Activated CD4-positive, alpha-beta memory T cell treated with anti-CD3 and anti-CD28 coated beads for 36 hours (primary cell): ENCODE measurements around the gene MSL3. TPM values are rescaled to one million over a fixed set of nuclear protein-coding genes. Genes with fewer than 3 reads are reported as not detected.

ENCODE experiments used
- CTCF ChIA-PET: fragments of 350-600 bp; sonication (Branson Sonifier 250); formaldehyde crosslinking; loops from one replicate; lab custom pipeline; 2021; ENCODE audit warnings: antibody characterized with exemption, inconsistent platforms; lab: Charles Lee
- POLR2A ChIA-PET: fragments of 350-600 bp; sonication (Branson Sonifier 250); formaldehyde crosslinking; loops from one replicate; lab custom pipeline; 2021; ENCODE audit warnings: antibody characterized with exemption; lab: Charles Lee
- DNase-seq: peaks from one replicate; pipeline ENCODE4 v3.0.0-alpha.2; 2020
- H3K27ac Mint-ChIP-seq: one replicate; pipeline ENCODE4 v1.8.0; 2021; ENCODE audit warnings: mixed read lengths
- H3K27me3 Mint-ChIP-seq: one replicate; pipeline ENCODE4 v1.8.0; 2021; ENCODE audit warnings: mixed read lengths
- H3K36me3 Mint-ChIP-seq: one replicate; pipeline ENCODE4 v1.8.0; 2021; ENCODE audit warnings: mixed read lengths
- H3K4me1 Mint-ChIP-seq: one replicate; pipeline ENCODE4 v1.8.0; 2021; ENCODE audit warnings: low read depth, mixed read lengths
- H3K4me3 Mint-ChIP-seq: one replicate; pipeline ENCODE4 v1.8.0; 2021; ENCODE audit warnings: mild to moderate bottlenecking, mixed read lengths
- H3K9me3 Mint-ChIP-seq: one replicate; pipeline ENCODE4 v1.8.0; 2021; ENCODE audit warnings: mixed read lengths
- intact Hi-C: fragments of 100-400 bp; cut with micrococcal nuclease; formaldehyde crosslinking; loops from one replicate; pipeline ENCODE4 v1.15.1; 2023
- total RNA-seq, 2 experiments: library from RNA; stranded (reverse); gene quantifications; one replicate each; pipeline ENCODE4 v1.2.3, GENCODE V29; 2021

MSL3 gene
- total RNA-seq, 2 experiments from 2014 or later = 45.3 to 47.0 TPM

- Mint-ChIP-seq H3K36me3 (peaks cover 52% of the 10 kb centered on the region), H3K4me1 (peaks cover 45% of the 10 kb centered on the region), H3K27ac (peak overlapping the region; percentile 99), H3K27me3 (no peaks in the 10 kb centered on the region), H3K4me3 (peak overlapping the region; percentile 86), H3K9me3 (no peaks in the 10 kb centered on the region)
- intact Hi-C loops = loop anchor here (5.0 to 10.0 kb wide), 3 partner anchors 646 to 1666 kb away; partner anchors contain the start of gene HCCS
- ChIA-PET POLR2A (no interaction called here), CTCF (no interaction called here)
- DNase-seq = peak; percentile 24
Measured at GRCh38 chrX:11760958-11761357, 2.9 kb downstream of the MSL3 start.

GRCh38 chrX:11764602-11765067 lies 6.6 kb downstream of the MSL3 start:
- H3K36me3 Mint-ChIP-seq = peaks cover 63% of the 10 kb centered on the region
- peak overlapping the region; percentile 89 for H3K27ac Mint-ChIP-seq
- DNase-seq = peak; percentile 23
- peaks cover 59% of the 10 kb centered on the region for H3K4me1 Mint-ChIP-seq
- intact Hi-C loops = loop anchor here (5.0 to 10.0 kb wide), 3 partner anchors 650 to 1670 kb away; partner anchors contain the start of gene HCCS
- peak overlapping the region; percentile 75 for H3K4me3 Mint-ChIP-seq
- no peaks in the 10 kb centered on the region for H3K9me3 Mint-ChIP-seq
- CTCF ChIA-PET = no interaction called here
- POLR2A ChIA-PET = no interaction called here
- H3K27me3 Mint-ChIP-seq = no peaks in the 10 kb centered on the region

- ChIA-PET POLR2A (no interaction called here), CTCF (interaction anchor here (0.8 to 2.4 kb wide), 3 partner anchors 8 to 22 kb away, joined by 5 to 10 read pairs (median 6); partner anchors contain the start of gene MSL3)
- peak overlapping the region; percentile 75 for H3K4me3 Mint-ChIP-seq
- DNase-seq = peak; percentile 16
- peak overlapping the region; percentile 89 for H3K27ac Mint-ChIP-seq
- intact Hi-C loops = loop anchor here (10.0 kb wide), 2 partner anchors 651 to 1671 kb away; partner anchors contain the start of gene HCCS
- no peaks in the 10 kb centered on the region for H3K9me3 Mint-ChIP-seq
- peaks cover 62% of the 10 kb centered on the region for H3K36me3 Mint-ChIP-seq
- H3K27me3 Mint-ChIP-seq = no peaks in the 10 kb centered on the region
- peaks cover 60% of the 10 kb centered on the region for H3K4me1 Mint-ChIP-seq
Measured at GRCh38 chrX:11765449-11765848, 7.4 kb downstream of the MSL3 start.

GRCh38 chrX:11766487-11766886 lies 8.4 kb downstream of the MSL3 start:
- Mint-ChIP-seq H3K27me3 (no peaks in the 10 kb centered on the region), H3K9me3 (no peaks in the 10 kb centered on the region), H3K4me3 (peak overlapping the region; percentile 43), H3K36me3 (peaks cover 56% of the 10 kb centered on the region), H3K4me1 (peaks cover 67% of the 10 kb centered on the region), H3K27ac (peak overlapping the region; percentile 83)
- peak; percentile 33 for DNase-seq
- intact Hi-C loops = loop anchor here (10.0 kb wide), 2 partner anchors 652 to 1672 kb away; partner anchors contain the start of gene HCCS
- POLR2A ChIA-PET = no interaction called here
- CTCF ChIA-PET = interaction anchor here (1.1 to 2.4 kb wide), 4 partner anchors 9 to 27 kb away, joined by 3 to 10 read pairs (median 8); partner anchors contain the start of gene MSL3

GRCh38 chrX:11768039-11768438 lies 10.0 kb downstream of the MSL3 start:
- Mint-ChIP-seq H3K27ac (peak overlapping the region; percentile 83), H3K4me3 (no peak overlapping the region), H3K36me3 (peaks cover 44% of the 10 kb centered on the region), H3K27me3 (no peaks in the 10 kb centered on the region), H3K9me3 (no peaks in the 10 kb centered on the region), H3K4me1 (peaks cover 57% of the 10 kb centered on the region)
- intact Hi-C loops = loop anchor here (10.0 kb wide), 2 partner anchors 653 to 1673 kb away; partner anchors contain the start of gene HCCS
- CTCF ChIA-PET = interaction anchor here (1.8 kb wide), 2 partner anchors 9 to 19 kb away, joined by 4 to 9 read pairs; no protein-coding TSS in a partner anchor
- POLR2A ChIA-PET = interaction anchor here (0.7 to 1.0 kb wide), 2 partner anchors 9 to 10 kb away, joined by 3 to 4 read pairs; partner anchors contain the start of gene MSL3
- DNase-seq = peak; percentile 45

- intact Hi-C loops = loop anchor here (1.0 to 5.0 kb wide), 4 partner anchors 12 to 237 kb away; partner anchors contain the start of gene MSL3
- Mint-ChIP-seq H3K4me3 (no peak overlapping the region), H3K27ac (peak overlapping the region; percentile 87), H3K27me3 (no peaks in the 10 kb centered on the region), H3K4me1 (peaks cover 35% of the 10 kb centered on the region), H3K36me3 (peaks cover 32% of the 10 kb centered on the region), H3K9me3 (no peaks in the 10 kb centered on the region)
- DNase-seq = peak; percentile 62
- POLR2A ChIA-PET = no interaction called here
- CTCF ChIA-PET = interaction anchor here (0.8 to 2.4 kb wide), 3 partner anchors 8 to 17 kb away, joined by 3 to 7 read pairs (median 5); no protein-coding TSS in a partner anchor
Measured at GRCh38 chrX:11770320-11770719, 12.3 kb downstream of the MSL3 start.

GRCh38 chrX:11778230-11778629 lies 20.2 kb downstream of the MSL3 start:
- ChIA-PET CTCF (interaction anchor here (1.7 kb wide), 1 partner anchor 9 kb away, joined by 9 read pairs; no protein-coding TSS in a partner anchor), POLR2A (no interaction called here)
- no peak for DNase-seq
- Mint-ChIP-seq H3K4me3 (no peak overlapping the region), H3K27ac (no peak overlapping the region), H3K9me3 (no peaks in the 10 kb centered on the region), H3K27me3 (no peaks in the 10 kb centered on the region), H3K36me3 (peaks cover 13% of the 10 kb centered on the region), H3K4me1 (peaks cover 3% of the 10 kb centered on the region)
- intact Hi-C loops = no loop called here

- Mint-ChIP-seq H3K27me3 (no peaks in the 10 kb centered on the region), H3K4me1 (no peaks in the 10 kb centered on the region), H3K36me3 (peaks cover 1% of the 10 kb centered on the region), H3K9me3 (no peaks in the 10 kb centered on the region), H3K27ac (no peak overlapping the region), H3K4me3 (no peak overlapping the region)
- intact Hi-C loops = no loop called here
- CTCF ChIA-PET = no interaction called here
- no peak for DNase-seq
- POLR2A ChIA-PET = no interaction called here
Measured at GRCh38 chrX:11781133-11781532, 23.1 kb downstream of the MSL3 start.

- Mint-ChIP-seq H3K9me3 (no peaks in the 10 kb centered on the region), H3K27ac (no peak overlapping the region), H3K4me3 (no peak overlapping the region), H3K4me1 (peaks cover 1% of the 10 kb centered on the region), H3K36me3 (no peaks in the 10 kb centered on the region), H3K27me3 (no peaks in the 10 kb centered on the region)
- no peak for DNase-seq
- ChIA-PET CTCF (no interaction called here), POLR2A (no interaction called here)
- intact Hi-C loops = no loop called here
Measured at GRCh38 chrX:11781734-11782370, 23.8 kb downstream of the MSL3 start.

- no peak for DNase-seq
- intact Hi-C loops = no loop called here
- no peak overlapping the region for H3K27ac Mint-ChIP-seq
Measured at GRCh38 chrX:11784543-11784942, 26.5 kb downstream of the MSL3 start.

GRCh38 chrX:11786862-11787261 lies 28.8 kb downstream of the MSL3 start:
- no peaks in the 10 kb centered on the region for H3K27me3 Mint-ChIP-seq
- H3K27ac Mint-ChIP-seq = no peak overlapping the region
- ChIA-PET POLR2A (no interaction called here), CTCF (interaction anchor here (0.6 to 2.5 kb wide), 18 partner anchors 8 to 255 kb away, joined by 3 to 9 read pairs (median 4); partner anchors contain the start of gene MSL3)
- H3K36me3 Mint-ChIP-seq = no peaks in the 10 kb centered on the region
- intact Hi-C loops = loop anchor here (1.0 kb wide), 2 partner anchors 121 to 254 kb away; no protein-coding TSS in a partner anchor
- H3K4me1 Mint-ChIP-seq = peaks cover 11% of the 10 kb centered on the region
- H3K4me3 Mint-ChIP-seq = no peak overlapping the region
- H3K9me3 Mint-ChIP-seq = no peaks in the 10 kb centered on the region
- DNase-seq = no peak

More at GRCh38 chrX:11784543-11784942, 26.5 kb downstream of the MSL3 start:
- Mint-ChIP-seq H3K9me3 (no peaks in the 10 kb centered on the region), H3K36me3 (no peaks in the 10 kb centered on the region), H3K4me3 (no peak overlapping the region), H3K4me1 (peaks cover 4% of the 10 kb centered on the region), H3K27me3 (no peaks in the 10 kb centered on the region)
- ChIA-PET CTCF (interaction anchor here (1.8 kb wide), 1 partner anchor 10 kb away, joined by 5 read pairs; no protein-coding TSS in a partner anchor), POLR2A (no interaction called here)

- DNase-seq = peak; percentile 82
- Mint-ChIP-seq H3K9me3 (no peaks in the 10 kb centered on the region), H3K4me1 (peaks cover 15% of the 10 kb centered on the region), H3K36me3 (no peaks in the 10 kb centered on the region), H3K27ac (no peak overlapping the region), H3K27me3 (no peaks in the 10 kb centered on the region), H3K4me3 (peak overlapping the region; percentile 43)
- ChIA-PET CTCF (interaction anchor here (0.6 to 2.5 kb wide), 16 partner anchors 8 to 120 kb away, joined by 3 to 9 read pairs (median 4); partner anchors contain the start of gene MSL3), POLR2A (no interaction called here)
- intact Hi-C loops = loop anchor here (1.0 kb wide), 2 partner anchors 121 to 254 kb away; no protein-coding TSS in a partner anchor
Measured at GRCh38 chrX:11787564-11787963, 29.5 kb downstream of the MSL3 start.
